Astrocyte of the cerebellum (primary cell): ENCODE data around the gene RHCE.
"Not testable (repeated sequence)": the region's sequence is repeated elsewhere in the genome, so short reads cannot be mapped to it uniquely, and the experiment has no call there.

Source experiments
- DNase-seq: peaks from one replicate; pipeline ENCODE4 v3.0.0-alpha.2; 2011; ENCODE audit warnings: low read depth
- H3K4me3 ChIP-seq: 2 replicates; pipeline ENCODE4 v1.5.1; 2011; ENCODE audit warnings: mild to moderate bottlenecking, low read depth, low read length, moderate library complexity
- CTCF ChIP-seq: IDR thresholded peaks from 2 replicates; pipeline ENCODE4 v1.5.1; 2012; ENCODE audit warnings: low read length, low read depth, moderate library complexity, mild to moderate bottlenecking; ENCODE audit errors: missing control alignments
- in situ Hi-C: cut with HindIII; loops from 2 replicates; pipeline ENCODE4 v1.10.0; 2017; ENCODE audit warnings: low sequenced_read_pairs

Gene RHCE

GRCh38 chr1:25420715-25421114 is at the start of gene RHCE:
RHCE (minus strand) TSS chr1:25420825; CDS start chr1:25420786, 39 bp downstream.
- in situ Hi-C loops, DNase-seq, H3K4me3 ChIP-seq: not testable (repeated sequence)

- H3K4me3 ChIP-seq = no peak overlapping the region
- peak; percentile 4 for DNase-seq
- no peak for TF ChIP-seq CTCF
- in situ Hi-C loops = no loop called here
Measured at GRCh38 chr1:25469177-25469576, 48.6 kb upstream of the RHCE start.

- in situ Hi-C loops = no loop called here
- no peak for DNase-seq
- no peak overlapping the region for H3K4me3 ChIP-seq
- TF ChIP-seq CTCF = no peak
Measured at GRCh38 chr1:25468033-25468432, 47.4 kb upstream of the RHCE start.

GRCh38 chr1:25467616-25468015 is 47.0 kb upstream of the RHCE start:
- DNase-seq = no peak
- TF ChIP-seq CTCF = no peak
- in situ Hi-C loops = no loop called here
- no peak overlapping the region for H3K4me3 ChIP-seq

- DNase-seq = no peak
- no peak for TF ChIP-seq CTCF
Measured at GRCh38 chr1:25467193-25467592, 46.6 kb upstream of the RHCE start.

GRCh38 chr1:25462732-25463131 is 42.1 kb upstream of the RHCE start:
- no peak overlapping the region for H3K4me3 ChIP-seq
- no peak for DNase-seq
- TF ChIP-seq CTCF = no peak
- in situ Hi-C loops = no loop called here

More at GRCh38 chr1:25467193-25467592, 46.6 kb upstream of the RHCE start:
- in situ Hi-C loops = no loop called here
- H3K4me3 ChIP-seq = no peak overlapping the region

- in situ Hi-C loops = no loop called here
- DNase-seq = no peak
- no peak overlapping the region for H3K4me3 ChIP-seq
Measured at GRCh38 chr1:25461849-25462248, 41.2 kb upstream of the RHCE start.

GRCh38 chr1:25460816-25461215 is 40.2 kb upstream of the RHCE start:
- DNase-seq, in situ Hi-C loops, H3K4me3 ChIP-seq: not testable (repeated sequence)

More at GRCh38 chr1:25461849-25462248, 41.2 kb upstream of the RHCE start:
- no peak for TF ChIP-seq CTCF
